Hematopoietic multipotent progenitor cell treated with erythropoietin and hydrocortisone succinate and interleukin-3 and kit ligand, for 15 days (in vitro differentiated cells): ENCODE results near the gene ST6GAL1.
A peak's percentile ranks its signal among the peaks of the same experiment; 100 is the strongest.

Source experiments
- DNase-seq: peaks from one replicate; pipeline ENCODE4 v3.0.0-alpha.2; 2015; ENCODE audit warnings: low spot score

The ST6GAL1 gene

GRCh38 chr3:187077537-187077936 lies 147.2 kb downstream of the ST6GAL1 start:
- no peak for DNase-seq

DNA sequence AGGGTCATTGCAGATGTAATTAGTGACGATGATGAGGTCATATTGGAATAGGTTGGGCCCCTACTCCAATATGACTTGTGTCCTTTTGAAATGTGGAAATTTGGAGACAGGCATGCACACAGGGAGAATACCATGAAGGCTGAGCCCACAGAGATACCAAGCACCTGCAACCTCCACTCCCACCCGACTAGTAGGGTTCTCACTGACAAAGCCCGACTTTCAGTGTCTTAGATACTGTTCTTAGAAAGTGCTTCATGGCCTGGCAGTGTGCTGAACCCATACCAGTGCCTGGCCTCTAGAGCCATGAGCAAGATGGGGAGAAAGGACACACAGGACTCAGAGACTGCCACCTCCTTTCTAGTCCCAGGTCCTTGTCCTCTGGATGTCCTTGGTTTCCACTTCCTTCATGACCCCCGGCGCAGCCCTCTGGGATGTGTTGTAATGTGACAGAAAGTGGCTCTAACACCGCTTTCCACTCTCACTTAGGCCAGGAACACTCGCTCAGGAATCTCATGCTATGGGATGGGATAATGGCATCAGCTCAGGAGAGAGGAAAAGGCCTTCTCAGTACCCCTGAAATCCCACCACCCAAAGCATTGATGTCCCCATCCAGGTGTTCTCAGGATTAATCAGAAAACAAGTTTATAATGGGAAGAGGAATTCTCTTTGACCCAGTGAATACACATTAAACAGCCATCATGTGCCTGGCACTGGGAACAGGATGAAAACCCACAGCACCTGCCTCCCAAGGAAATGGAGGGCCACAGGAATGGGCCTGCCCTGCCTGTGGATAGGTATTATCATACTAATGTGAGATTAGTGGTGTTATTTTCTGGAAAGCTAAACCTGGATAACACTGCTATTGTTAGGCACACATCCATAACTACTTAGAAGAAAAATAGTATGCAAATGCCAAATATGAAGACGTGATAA lies 149.0 kb downstream of the ST6GAL1 start:
- no peak for DNase-seq

DNA sequence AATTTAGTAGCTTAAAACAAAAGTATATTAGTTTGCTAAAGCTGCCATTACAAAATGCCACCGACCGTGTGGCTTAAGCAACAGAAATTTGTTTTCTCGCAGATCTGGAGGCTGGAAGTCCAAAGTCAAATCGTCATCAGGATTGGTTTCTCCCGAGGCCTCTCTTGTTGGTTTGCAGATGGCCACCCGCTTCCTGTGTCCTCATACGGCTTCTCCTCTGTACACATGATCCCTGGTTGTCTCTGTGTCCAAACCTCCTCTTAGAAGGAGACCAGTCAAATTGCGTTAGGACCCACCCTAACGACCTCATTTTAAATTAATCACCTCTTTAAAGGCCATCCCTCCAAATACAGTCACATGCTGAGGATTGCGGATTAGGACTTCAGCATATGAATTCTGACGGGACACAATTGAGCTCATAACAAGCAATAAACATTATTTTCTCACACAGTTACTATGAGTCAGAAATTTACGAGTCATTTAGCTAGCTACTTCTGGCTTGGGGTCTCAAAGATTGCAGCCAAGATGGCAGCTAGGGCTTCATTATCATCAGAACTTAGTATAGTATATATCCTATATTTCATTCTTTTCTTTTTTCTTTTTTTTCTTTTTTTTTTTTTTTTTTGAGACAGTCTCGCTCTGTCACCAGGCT lies 150.6 kb downstream of the ST6GAL1 start:
- DNase-seq = no peak

DNA sequence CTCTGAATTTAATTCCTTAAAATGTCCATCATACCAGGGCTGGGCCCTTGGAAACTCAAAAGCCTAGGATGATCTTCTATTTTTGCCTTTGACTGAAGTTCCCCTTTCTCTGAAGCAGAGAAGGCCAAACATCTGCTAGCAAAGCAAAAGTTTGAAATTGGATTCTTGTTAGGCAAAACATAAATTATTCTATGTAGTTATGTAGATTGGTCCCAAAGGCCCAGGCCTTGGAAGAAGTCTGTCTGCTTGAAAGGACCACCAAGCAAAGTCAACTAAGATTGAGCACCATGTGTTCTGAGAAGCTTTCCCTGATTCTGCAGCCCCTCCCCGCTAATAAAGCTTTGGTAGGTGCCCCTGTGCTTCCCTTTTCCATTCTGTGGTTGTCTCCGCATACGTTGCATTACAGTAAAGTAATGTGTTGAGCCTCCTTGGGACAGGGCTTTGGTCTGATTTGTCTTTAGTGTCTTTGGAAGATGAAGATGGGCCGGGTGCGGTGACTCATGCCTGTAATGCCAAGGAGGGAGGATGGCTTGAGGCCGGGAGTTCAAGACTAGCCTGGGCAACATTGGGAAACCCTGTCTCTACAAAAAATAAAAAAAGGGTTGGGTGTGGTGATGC lies 152.5 kb downstream of the ST6GAL1 start:
- no peak for DNase-seq

DNA sequence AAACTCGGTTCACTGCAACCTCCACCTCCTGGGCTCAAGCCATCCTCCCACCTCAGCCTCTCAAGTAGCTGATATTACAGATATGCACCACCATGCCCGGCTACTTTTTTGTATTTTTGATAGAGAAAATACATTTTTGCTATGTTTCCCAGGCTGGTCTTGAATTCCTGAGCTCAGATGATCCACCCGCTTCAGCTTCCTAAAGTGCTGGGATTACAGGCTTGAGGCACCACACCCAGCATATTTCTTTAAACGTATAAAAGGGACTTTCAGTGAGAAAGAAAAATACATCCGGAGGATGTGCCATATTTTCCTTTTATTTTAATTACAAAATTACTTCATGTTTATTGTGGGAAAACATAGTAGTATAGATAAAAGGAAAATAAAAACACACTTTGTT lies 153.8 kb downstream of the ST6GAL1 start:
- no peak for DNase-seq

DNA sequence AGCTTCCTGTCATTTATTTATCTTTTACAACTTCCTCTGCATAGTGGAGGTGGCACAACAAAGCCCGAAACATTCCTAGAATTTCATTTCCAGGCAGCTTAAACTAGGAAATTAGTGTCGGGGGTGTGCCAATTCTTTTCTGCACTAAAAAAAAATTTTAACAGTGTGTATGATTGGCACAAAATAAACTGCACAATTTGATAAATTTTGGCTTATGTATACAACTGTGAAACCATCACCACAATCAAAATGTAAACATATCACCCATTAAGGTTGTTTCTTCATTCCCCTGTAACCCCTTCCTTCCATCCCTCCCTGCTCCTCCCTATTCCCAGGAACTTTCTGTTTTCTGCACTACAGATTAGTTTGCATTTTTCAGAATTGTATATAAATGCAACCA lies 154.3 kb downstream of the ST6GAL1 start:
- DNase-seq = no peak

DNA sequence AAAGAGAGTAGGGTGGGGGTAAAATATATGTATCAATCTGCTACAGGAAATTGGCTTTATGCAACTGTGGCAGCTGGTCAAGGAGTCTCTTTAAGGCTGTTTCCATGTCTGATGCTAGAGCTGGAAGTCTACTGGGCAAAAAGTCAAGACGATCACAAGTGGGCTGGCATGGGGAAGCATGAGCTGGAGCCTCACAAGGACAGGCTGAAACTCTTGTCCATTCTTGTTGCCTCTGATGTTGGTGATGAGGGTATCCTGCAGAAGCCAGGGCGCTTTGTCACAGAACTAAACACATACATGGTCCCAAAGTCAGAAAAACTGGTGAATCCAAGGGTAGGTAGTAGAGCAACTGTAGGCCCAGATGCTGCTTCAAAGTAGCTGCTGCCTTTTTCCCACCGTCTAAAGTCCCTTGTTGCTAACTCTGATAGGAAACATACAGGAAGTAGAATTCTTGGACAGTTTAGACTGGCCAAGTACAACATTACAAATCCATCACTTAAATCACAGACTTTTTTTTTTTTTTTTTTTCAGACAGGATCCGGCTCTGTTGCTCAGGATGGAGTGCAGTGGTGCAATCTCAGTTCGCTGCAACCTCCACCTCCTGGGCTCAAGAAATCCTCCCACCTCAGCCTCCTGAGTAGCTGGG lies 154.8 kb downstream of the ST6GAL1 start:
- DNase-seq = no peak

- no peak for DNase-seq
These were observed 155.6 kb downstream of the ST6GAL1 start for GRCh38 chr3:187085933-187086332.

- DNase-seq = no peak
These were observed 156.5 kb downstream of the ST6GAL1 start for GRCh38 chr3:187086831-187087230.

GRCh38 chr3:187088701-187089100 lies 158.4 kb downstream of the ST6GAL1 start:
- no peak for DNase-seq

GRCh38 chr3:187093320-187093719 lies 163.0 kb downstream of the ST6GAL1 start:
- DNase-seq = no peak

- no peak for DNase-seq
These were observed 168.7 kb downstream of the ST6GAL1 start for GRCh38 chr3:187098923-187099512.

GRCh38 chr3:187101184-187102072 lies 171.1 kb downstream of the ST6GAL1 start:
- peak; percentile 65 for DNase-seq

DNA sequence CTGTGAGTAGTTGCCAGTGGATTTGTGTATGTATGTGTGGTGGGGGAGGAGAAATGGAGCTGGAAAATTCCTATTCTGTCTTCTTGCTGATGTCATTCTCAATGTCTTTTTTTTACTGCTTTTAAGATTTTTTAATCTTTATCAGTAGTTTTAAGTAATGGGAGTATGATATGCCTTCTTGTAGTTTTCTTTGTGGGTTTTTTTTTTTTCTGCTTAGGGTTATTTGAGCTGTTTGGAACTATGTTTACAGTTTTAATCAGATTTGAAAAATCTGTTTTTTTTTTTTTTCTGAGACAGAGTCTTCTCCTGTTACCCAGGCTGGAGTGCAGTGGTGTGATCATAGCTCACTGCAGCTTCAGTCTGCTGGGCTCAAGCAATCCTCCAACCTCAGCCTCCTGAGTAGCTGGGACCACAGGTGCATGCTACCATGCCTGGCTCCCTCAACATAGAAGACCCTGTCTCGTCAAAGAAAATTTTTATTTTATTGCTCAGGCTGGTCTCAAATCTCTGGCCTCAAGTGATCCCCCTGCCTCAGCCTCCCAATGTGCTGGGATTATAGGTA lies 171.8 kb downstream of the ST6GAL1 start:
- DNase-seq = no peak

DNA sequence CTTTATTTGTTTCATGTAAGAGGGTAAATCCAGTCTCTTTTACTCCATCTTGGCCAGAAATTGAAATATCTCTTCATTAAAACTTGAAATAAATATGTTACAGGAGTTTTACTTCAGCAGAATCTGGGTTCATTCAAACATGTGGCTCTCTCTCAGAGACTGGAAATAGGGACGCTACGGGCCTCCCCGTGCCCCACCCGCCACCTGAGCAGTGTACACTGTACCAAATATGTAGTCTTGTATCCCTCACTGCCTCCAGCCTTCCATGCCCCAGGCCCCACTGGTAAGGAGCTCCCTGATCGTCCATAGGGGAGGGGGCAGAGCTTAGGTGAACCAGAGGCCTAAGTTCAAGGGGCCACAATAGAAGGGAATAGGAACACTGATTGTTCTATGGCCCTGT lies 172.9 kb downstream of the ST6GAL1 start:
- no peak for DNase-seq

DNA sequence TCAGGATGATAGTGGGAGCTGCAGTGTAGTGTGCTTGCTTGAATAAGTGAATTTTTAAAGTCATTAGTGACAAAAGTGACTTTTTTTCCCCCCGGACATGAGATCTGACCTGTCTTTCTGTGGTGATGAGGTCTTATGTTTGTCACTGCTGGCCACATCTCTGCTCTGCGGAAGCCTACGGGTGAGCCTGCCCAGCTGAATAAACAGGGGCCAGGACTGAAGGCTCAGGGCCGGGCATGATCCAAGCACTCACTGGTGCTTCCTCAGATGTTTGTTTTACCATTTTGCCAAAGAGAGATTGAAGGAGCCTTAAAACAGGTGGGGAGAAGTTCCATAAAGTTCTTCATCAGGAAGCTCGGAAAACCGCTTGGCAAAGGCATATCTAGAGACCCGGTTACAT lies 174.0 kb downstream of the ST6GAL1 start:
- no peak for DNase-seq

DNA sequence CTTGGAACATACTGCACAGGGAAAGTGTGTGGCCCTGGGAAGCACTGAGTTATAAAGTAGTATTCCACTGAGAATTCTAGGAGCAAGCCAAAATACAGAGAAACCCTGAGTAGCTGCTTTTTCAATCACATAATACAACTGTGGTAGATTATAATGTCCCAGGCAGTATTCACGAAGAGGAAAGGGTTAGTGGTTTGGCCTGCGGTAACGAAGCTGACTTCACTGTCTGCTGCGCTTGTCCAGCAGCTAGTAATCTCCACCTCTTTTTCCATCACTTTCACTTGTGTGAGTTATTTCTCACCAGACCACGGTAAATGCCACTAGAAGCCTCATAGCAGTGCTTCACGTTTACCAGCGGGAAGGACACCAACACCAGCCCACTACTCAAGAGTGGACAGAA lies 174.6 kb downstream of the ST6GAL1 start:
- DNase-seq = no peak

DNA sequence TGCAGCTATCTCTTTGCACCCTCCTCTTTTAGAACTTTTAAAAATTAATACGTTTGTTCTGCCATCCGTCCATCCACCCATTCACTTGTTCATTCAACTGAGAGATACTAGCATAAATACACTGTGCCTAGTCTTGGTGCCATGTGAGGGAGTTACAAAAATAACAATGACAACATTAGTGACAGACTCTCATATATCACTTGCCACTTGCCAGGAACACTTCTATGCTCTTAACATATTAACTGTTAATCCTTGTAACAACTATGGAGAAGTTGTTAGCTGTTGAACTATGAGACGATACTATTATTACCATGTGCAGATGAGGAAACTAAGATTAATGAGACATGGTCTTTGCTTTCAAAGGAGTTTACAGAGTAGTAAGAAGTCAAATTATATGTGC lies 175.4 kb downstream of the ST6GAL1 start:
- DNase-seq = no peak

DNA sequence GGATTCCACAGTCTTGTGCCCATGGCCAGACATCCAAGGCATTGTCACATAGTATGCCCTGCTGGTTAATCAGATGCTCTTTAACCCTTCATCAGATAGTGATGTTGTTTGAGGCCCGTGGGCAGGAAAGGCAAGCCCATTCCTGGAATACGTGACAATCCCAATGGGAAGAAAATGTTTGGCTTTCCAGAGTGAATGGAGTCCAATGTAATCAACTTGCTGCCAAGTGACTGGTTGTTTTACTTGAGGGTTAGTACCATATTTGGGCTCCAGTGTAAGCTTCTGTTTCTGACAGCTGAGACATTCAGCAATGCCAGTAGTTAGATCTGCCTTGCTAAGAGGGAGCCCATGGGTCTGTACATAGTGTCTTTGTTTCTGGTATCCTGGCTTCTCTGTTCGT lies 177.7 kb downstream of the ST6GAL1 start:
- DNase-seq = no peak

DNA sequence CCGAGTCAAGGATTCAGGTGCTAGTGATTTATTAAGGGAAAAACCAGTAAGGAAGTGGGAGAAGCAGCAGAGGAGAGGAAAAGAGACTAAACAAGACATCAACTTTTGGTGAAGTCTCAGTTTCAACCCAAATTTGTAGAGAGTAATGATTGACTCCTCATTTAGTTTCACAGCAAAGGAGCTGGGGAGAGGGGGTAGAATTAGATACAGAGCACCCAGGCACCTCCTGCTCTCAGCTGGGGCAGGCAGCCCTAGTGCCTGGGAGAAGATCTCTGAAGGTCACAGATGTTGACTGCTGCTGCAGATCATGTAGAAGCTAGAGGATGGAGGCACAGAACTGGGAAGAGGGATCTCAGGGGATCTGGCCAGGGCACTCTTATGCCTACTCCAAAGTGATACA lies 179.8 kb downstream of the ST6GAL1 start:
- DNase-seq = no peak
